ENCODE data around the gene SLITRK1.

Gene SLITRK1

GRCh38 chr13:83881917-83882605, at the start of gene SLITRK1:
TSS of gene SLITRK1 (minus strand) at chr13:83882474. CDS start at chr13:83881507, 967 bp downstream.
- TF ChIP-seq CTCF (IDR thresholded peaks at IDR 0.05; ENCODE audit: extremely low read depth, insufficient read depth, missing control alignments) = no peak
- in situ Hi-C loops (cut with MboI; ENCODE audit: low pct_unique_long_range_greater_than_20kb, low sequenced_read_pairs, unreplicated experiment) = no loop called here
- no peak for DNase-seq (ENCODE audit: low spot score)

- in situ Hi-C loops (cut with MboI; ENCODE audit: low pct_unique_long_range_greater_than_20kb, low sequenced_read_pairs, unreplicated experiment) = no loop called here
These were observed 46.9 kb upstream of the SLITRK1 start for GRCh38 chr13:83929157-83929556.

GRCh38 chr13:83919775-83920174, 37.5 kb upstream of the SLITRK1 start:
- no peak for DNase-seq (ENCODE audit: low spot score)
- in situ Hi-C loops (cut with MboI; ENCODE audit: low pct_unique_long_range_greater_than_20kb, low sequenced_read_pairs, unreplicated experiment) = no loop called here
- no peak for TF ChIP-seq CTCF (IDR thresholded peaks at IDR 0.05; ENCODE audit: extremely low read depth, insufficient read depth, missing control alignments)

More at GRCh38 chr13:83929157-83929556, 46.9 kb upstream of the SLITRK1 start:
- DNase-seq (ENCODE audit: low spot score) = no peak
- TF ChIP-seq CTCF (IDR thresholded peaks at IDR 0.05; ENCODE audit: extremely low read depth, insufficient read depth, missing control alignments) = no peak

- TF ChIP-seq CTCF (IDR thresholded peaks at IDR 0.05; ENCODE audit: extremely low read depth, insufficient read depth, missing control alignments) = no peak
- in situ Hi-C loops (cut with MboI; ENCODE audit: low pct_unique_long_range_greater_than_20kb, low sequenced_read_pairs, unreplicated experiment) = no loop called here
- no peak for DNase-seq (ENCODE audit: low spot score)
These were observed 32.1 kb upstream of the SLITRK1 start for GRCh38 chr13:83914368-83914767.

GRCh38 chr13:83907196-83907989, 25.1 kb upstream of the SLITRK1 start:
- DNase-seq (ENCODE audit: low spot score) = no peak
- TF ChIP-seq CTCF (IDR thresholded peaks at IDR 0.05; ENCODE audit: extremely low read depth, insufficient read depth, missing control alignments) = no peak
- in situ Hi-C loops (cut with MboI; ENCODE audit: low pct_unique_long_range_greater_than_20kb, low sequenced_read_pairs, unreplicated experiment) = no loop called here

- DNase-seq (ENCODE audit: low spot score) = no peak
- in situ Hi-C loops (cut with MboI; ENCODE audit: low pct_unique_long_range_greater_than_20kb, low sequenced_read_pairs, unreplicated experiment) = no loop called here
- TF ChIP-seq CTCF (IDR thresholded peaks at IDR 0.05; ENCODE audit: extremely low read depth, insufficient read depth, missing control alignments) = no peak
These were observed 24.1 kb upstream of the SLITRK1 start for GRCh38 chr13:83906240-83906820.

Measured in GM13977 (cell line).